ENCODE measurements around the gene SMAD6.

Gene SMAD6

GRCh38 chr15:66704019-66704802 is 2.2 kb downstream of the SMAD6 start:
- DNase-seq, result no peak

DNA sequence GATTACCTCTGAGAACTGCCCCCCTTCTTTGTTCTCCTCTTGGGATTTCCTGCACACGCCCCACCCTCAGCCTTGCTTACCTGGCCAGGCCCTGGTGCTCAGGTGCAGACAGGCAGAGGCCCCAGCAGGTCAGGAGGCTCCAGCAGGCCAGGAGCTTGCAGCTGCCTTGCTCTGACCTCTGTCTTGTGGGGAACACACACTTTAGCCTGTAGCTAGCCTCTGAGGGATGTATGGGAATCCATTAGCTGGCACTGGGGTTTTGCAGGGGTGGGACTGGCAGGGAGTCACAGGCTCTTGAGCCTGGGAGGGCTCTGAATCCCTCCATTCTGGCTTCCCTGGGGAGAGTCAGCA is 2.7 kb downstream of the SMAD6 start:
- no peak for DNase-seq

GRCh38 chr15:66705277-66706146 is 3.5 kb downstream of the SMAD6 start:
- DNase-seq, result no peak

GRCh38 chr15:66706225-66706732 is 4.2 kb downstream of the SMAD6 start:
- DNase-seq, result no peak

DNA sequence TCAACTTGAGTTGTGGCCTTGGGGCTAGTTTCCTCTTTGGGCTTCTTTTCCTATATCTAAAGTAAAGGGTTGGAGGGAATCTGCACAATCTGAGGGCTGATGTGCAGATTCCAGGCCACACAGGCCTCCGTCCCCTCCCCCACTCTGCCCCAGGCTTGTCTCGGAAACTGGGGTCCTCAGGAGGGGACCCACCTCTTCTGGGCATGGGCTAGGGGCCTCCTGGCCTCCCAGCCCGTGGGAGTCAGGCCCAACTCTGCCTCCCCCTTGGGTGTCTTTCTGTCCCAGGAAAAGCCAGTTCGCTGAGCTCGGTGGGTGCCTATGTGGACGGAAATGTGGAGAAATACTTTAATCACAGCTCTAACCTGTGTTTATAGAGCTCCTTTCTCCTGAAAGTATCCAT is 4.8 kb downstream of the SMAD6 start:
- no peak for DNase-seq

DNA sequence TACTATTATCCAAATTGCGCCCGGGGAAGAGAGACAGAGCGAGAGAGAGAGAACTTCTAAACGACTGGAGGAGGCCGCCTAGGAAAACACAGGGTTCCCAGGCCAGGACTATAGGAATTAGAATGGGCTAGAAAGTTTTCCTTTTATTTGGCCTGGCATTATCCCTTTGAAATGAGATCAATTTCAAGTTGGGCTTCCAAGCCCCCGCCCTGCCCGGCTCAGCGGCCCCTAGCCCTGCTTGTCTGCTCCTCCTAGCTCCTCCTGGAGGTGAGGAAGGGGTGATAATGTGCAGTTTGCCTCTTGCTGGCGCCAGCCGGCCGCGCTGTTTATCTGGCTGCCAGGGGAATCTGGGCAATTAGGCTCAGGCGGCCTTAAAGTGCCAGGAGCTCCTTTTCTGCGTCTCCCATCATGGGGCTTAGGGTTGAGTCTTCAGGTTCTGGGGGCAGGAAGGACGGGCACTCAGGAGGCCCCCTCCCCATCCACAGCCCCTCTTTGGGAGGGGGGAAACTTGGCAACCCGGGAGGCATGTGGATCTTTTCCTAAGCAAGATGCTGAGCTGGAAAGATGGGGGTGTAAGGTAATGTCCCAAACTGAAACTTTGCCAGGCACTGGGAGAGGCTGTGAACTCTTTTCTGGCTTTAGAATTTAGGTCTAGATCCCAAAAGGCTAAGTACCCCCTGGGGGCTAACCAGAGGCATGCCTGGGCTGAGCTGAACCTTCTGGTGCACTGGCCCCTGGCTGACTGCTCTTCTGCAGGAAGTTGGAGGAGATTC is 5.5 kb downstream of the SMAD6 start:
- no peak for DNase-seq

DNA sequence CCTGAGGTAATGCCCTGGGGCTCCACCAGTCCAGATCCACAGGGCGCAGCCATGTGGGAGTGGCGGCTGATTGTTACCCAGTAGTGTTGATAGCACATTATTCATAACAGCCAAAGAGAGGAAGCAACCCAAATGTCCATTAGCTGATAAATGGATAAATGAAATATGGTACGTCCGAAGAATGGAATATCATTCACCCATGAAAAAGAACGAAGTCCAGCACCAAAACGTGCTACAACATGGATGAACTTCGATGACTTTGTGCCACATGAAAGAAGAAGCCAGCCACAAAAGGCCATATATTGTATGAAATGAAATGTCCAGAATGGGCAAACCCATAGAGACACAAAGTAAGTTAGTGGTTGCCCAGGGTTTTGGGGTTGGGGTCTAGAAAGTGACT is 6.4 kb downstream of the SMAD6 start:
- no peak for DNase-seq

- no peak for DNase-seq
Observed at GRCh38 chr15:66709884-66710283, 7.8 kb downstream of the SMAD6 start.

DNA sequence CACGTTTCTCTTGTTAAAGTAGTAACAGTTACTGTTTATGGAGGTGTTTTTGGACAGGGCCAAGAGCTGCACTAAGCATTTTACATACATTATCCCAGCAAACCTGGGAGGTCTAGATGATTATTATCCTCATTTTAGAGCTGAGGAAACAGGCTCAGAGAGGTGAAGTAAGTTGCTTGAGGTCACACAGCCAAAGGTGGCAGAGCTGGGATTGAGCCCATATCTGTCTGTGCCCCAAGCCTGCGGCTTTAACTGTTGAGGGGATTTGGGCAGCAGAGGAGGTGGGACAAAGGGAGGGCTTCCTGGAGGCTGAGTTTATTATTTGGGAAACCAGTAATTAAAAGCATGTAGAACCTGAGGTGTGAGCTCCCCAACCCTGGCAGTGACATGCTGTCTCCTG is 9.2 kb downstream of the SMAD6 start:
- no peak for DNase-seq

GRCh38 chr15:66711862-66712261 is 9.8 kb downstream of the SMAD6 start:
- DNase-seq, result no peak

GRCh38 chr15:66713843-66714508 is 11.9 kb downstream of the SMAD6 start:
- DNase-seq, result no peak

GRCh38 chr15:66714543-66714981 is 12.5 kb downstream of the SMAD6 start:
- no peak for DNase-seq

GRCh38 chr15:66715181-66715624 is 13.2 kb downstream of the SMAD6 start:
- DNase-seq, result no peak

DNA sequence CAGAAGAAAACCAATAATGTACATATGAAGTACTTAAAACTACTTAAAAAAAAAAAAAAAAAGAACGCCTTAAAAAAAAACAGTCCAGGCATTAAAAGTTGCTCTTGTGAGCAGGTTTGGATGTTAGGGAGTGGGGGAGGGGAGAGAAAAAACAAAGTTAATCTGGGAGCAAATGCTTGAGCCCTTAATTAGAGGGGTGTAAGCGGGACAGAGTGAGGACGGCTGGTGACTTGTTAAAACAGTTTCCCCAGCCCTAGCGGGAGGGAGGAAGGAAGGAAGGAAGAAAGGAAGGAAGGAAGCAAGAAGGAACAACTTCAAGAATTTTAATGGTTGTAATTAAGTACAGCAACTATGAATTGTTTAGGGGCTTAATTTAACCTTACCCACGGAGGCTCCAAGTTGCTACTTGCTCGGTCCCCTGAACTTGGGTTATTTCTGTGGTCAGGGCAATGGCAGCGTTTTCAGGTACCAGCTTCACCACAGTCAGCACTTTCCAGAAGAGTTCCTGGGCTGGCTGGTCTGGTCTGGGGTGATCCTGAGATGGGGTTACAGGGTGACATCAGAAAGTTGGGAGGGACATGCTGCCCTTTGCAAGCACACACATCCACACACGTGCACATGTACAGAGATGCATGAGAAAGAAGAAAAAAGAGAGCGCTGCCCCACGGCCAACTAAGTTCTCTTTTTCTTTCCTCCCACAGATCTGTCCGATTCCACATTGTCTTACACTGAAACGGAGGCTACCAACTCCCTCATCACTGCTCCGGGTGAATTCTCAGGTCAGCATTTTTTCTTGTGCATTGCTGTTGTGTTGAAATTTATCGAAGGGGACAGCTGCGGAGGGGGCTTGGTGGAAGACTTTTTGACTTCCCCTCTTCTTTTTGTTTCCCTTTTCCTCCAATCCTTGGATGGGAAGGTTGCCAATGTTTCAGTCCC is 14.0 kb downstream of the SMAD6 start:
- DNase-seq, result no peak

DNA sequence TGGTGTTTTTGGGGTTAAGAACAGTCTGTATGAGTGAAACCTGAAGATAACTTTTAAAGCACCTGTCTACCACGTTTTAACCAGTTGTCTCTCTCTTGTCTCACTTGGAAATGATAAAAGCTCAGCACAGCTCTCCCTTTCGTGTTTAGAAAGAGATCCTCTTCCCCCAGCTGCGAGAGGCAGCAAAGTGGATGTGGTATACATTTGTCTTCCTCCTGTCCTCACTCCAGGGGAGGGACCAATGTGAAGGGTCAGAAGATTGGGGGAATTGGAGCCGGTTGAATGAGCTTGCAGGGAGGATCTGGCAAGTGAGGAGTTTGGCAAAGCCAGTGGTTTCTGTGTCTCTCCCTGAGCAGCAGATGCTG is 14.6 kb downstream of the SMAD6 start:
- no peak for DNase-seq

DNA sequence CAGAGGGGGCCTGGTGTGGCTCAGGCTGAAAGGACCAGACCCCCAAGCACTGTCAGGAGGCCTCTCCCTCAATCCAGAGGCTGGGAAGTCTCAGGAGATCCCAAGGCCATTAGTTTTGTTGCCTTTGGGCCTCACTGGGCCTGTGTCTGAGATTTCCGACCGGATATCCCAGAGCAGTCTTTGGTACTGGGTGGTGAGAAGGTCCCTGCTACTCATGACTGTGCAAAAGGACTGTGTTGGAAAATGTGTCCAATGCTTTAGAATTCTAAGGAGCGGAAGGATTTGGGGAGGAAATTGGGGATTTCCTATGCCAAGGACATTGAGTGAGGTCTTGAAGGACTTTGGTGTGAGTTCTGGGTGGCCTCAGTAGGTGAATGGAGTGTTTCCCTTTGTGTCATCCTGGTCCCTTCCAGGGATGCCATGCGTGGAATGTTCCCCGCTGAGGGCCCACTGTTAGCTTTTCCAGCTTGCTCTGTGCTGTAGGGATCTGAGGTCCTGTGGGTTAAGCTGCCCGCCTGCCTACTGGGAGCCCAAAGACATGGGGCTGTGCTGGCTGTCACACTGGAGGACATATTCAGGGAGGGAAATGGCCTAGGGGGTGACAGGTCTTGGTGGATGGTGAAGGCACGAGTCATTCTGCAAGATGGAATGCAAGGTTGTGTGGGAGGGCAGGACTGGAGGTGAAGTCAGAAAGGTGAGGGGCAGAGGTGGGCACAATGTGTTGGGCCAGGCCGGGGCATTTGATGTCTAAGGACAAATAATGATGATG is 16.4 kb downstream of the SMAD6 start:
- DNase-seq, result no peak

GRCh38 chr15:66719471-66719870 is 17.4 kb downstream of the SMAD6 start:
- DNase-seq, result no peak

DNA sequence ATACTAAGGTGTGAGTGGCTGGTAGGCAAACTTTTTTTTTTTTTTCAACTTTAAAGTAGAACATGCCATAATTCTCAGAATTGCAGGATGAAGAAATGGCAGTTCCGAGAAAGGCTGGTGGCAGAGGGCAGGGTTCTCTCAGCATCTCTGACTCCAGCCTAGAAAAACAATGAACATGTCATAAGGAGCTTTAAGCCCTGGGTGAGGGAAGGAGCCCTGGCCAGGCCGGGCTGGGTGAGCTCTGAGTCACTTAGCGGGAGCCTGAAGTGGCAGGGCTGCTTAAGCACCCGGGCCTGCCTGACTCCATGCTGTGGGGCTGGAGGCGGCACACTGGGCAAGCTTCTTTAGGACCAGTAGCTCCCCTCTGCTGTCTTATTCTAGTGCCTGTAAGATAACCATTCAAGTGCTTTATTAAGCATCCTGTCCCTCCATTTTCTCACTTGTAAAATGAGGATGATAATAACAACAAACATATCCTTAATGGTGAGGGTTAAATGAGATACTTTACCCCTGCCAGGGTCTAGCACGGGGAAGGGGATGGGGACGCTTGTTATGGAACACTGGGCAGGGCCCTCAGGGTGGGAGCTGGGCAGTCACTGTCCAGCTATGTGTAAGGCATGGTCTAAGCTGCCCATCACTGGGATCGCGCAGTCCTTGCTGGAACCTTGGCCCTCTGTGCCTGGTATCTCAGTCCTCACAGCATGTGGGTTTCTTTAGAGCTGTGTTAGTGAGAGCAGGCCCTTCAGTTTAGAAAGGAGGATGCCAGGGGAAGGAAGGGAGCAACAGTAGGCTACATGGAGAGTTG is 18.4 kb downstream of the SMAD6 start:
- no peak for DNase-seq

GRCh38 chr15:66721020-66721419 is 19.0 kb downstream of the SMAD6 start:
- DNase-seq, result no peak

- DNase-seq, result no peak
Observed at GRCh38 chr15:66721501-66721937, 19.5 kb downstream of the SMAD6 start.

Measured in SW 1271 (cell line).